HL-60 (cell line): Measurements from ENCODE around the gene PFN2.
"Not testable (repeated sequence)": the region's sequence is repeated elsewhere in the genome, so short reads cannot be mapped to it uniquely, and the experiment has no call there.

Experiments
- DNase-seq, 2 experiments: peaks; one replicate each; pipeline ENCODE4 v3.0.0-alpha.2; 2010 to 2020; ENCODE audit warnings: low read depth in 1 of 2, low spot score in 1 of 2
- H3K27ac ChIP-seq: fragments of 250-450 bp; sonication (Bioruptor Pico); replicated peaks from 2 replicates; pipeline ENCODE4 v1.5.1; 2020; ENCODE audit warnings: mild to moderate bottlenecking, moderate library complexity
- H3K27me3 ChIP-seq: fragments of 250-450 bp; sonication (Bioruptor Pico); 2 replicates; pipeline ENCODE4 v1.5.1; 2021; ENCODE audit warnings: mild to moderate bottlenecking, moderate library complexity; ENCODE audit not compliant: insufficient read depth, poor library complexity, severe bottlenecking
- H3K4me3 ChIP-seq: replicated peaks from 2 replicates; pipeline ENCODE4 v1.5.1; 2011; ENCODE audit warnings: mild to moderate bottlenecking, control low read depth, low read length; ENCODE audit not compliant: insufficient read depth
- CTCF ChIP-seq: IDR thresholded peaks from one replicate; pipeline ENCODE4 v1.5.1; 2011; ENCODE audit warnings: low read length, control low read depth, inconsistent platforms; ENCODE audit not compliant: insufficient read depth
- GABPA ChIP-seq: IDR thresholded peaks from 2 replicates; pipeline ENCODE4 v1.6.1; 2012; ENCODE audit warnings: low read depth
- POLR2AphosphoS5 ChIP-seq: IDR thresholded peaks from 2 replicates; pipeline ENCODE4 v1.6.1; 2012; ENCODE audit warnings: low read depth
- REST ChIP-seq: IDR thresholded peaks from 2 replicates; pipeline ENCODE4 v1.6.1; 2012; ENCODE audit warnings: low read depth; ENCODE audit not compliant: insufficient replicate concordance
- SPI1 ChIP-seq: IDR thresholded peaks from 2 replicates; pipeline ENCODE4 v1.6.1; 2012; ENCODE audit warnings: low read depth, mild to moderate bottlenecking, borderline replicate concordance

PFN2 gene

GRCh38 chr3:149949181-149949580, 21.5 kb downstream of the PFN2 start:
- H3K27ac ChIP-seq: no peak overlapping the region
- no peak overlapping the region for H3K4me3 ChIP-seq
- no peaks in the 10 kb centered on the region for H3K27me3 ChIP-seq
- DNase-seq: no peak
- TF ChIP-seq POLR2AphosphoS5 (no peak), GABPA (no peak), CTCF (no peak), SPI1 (no peak)

- Histone ChIP-seq H3K4me3 (no peak overlapping the region), H3K27ac (no peak overlapping the region), H3K27me3 (no peaks in the 10 kb centered on the region)
- no peak for TF ChIP-seq GABPA
- no peak for TF ChIP-seq SPI1
- no peak for TF ChIP-seq POLR2AphosphoS5
- TF ChIP-seq REST: no peak
- TF ChIP-seq CTCF: no peak
- no peak for DNase-seq
These were observed 23.5 kb downstream of the PFN2 start for GRCh38 chr3:149947231-149947630.

- not testable (repeated sequence) for H3K4me3 ChIP-seq, DNase-seq, H3K27ac ChIP-seq, H3K27me3 ChIP-seq
These were observed 26.7 kb downstream of the PFN2 start for GRCh38 chr3:149943966-149944365.

- DNase-seq: no peak
- Histone ChIP-seq H3K27ac (no peak overlapping the region), H3K4me3 (no peak overlapping the region), H3K27me3 (no peaks in the 10 kb centered on the region)
- TF ChIP-seq CTCF (no peak), SPI1 (no peak), GABPA (no peak), REST (no peak), POLR2AphosphoS5 (no peak)
These were observed 28.3 kb downstream of the PFN2 start for GRCh38 chr3:149942409-149942808.
